Measurements from ENCODE around the gene ASNSD1.
"Not testable (repeated sequence)": the region's sequence is repeated elsewhere in the genome, so short reads cannot be mapped to it uniquely, and the experiment has no call there.

Gene ASNSD1

GRCh38 chr2:189648846-189649509 is 12.3 kb upstream of the ASNSD1 start:
- DNase-seq (ENCODE audit: low read depth), result peak; percentile 57

- no peak for DNase-seq (ENCODE audit: low read depth)
Measured at GRCh38 chr2:189651284-189651683, 10.0 kb upstream of the ASNSD1 start.

- DNase-seq (ENCODE audit: low read depth), result not testable (repeated sequence)
Measured at GRCh38 chr2:189653464-189653863, 7.8 kb upstream of the ASNSD1 start.

- no peak for DNase-seq (ENCODE audit: low read depth)
Measured at GRCh38 chr2:189654641-189655040, 6.6 kb upstream of the ASNSD1 start.

GRCh38 chr2:189657867-189658266 is 3.4 kb upstream of the ASNSD1 start:
- peak; percentile 80 for DNase-seq (ENCODE audit: low read depth)

- no peak for DNase-seq (ENCODE audit: low read depth)
Measured at GRCh38 chr2:189658306-189659212, 2.7 kb upstream of the ASNSD1 start.

- DNase-seq (ENCODE audit: low read depth), result peak; percentile 35
Measured at GRCh38 chr2:189659734-189660133, 1.5 kb upstream of the ASNSD1 start.

- peak; percentile 34 for DNase-seq (ENCODE audit: low read depth)
Measured at GRCh38 chr2:189660803-189661147, 484 bp upstream of the ASNSD1 start.

GRCh38 chr2:189661957-189662321 is 680 bp downstream of the ASNSD1 start:
- DNase-seq (ENCODE audit: low read depth), result no peak

- no peak for DNase-seq (ENCODE audit: low read depth)
Measured at GRCh38 chr2:189662669-189663226, 1.5 kb downstream of the ASNSD1 start.

GRCh38 chr2:189663319-189663718 is 2.1 kb downstream of the ASNSD1 start:
- not testable (repeated sequence) for DNase-seq (ENCODE audit: low read depth)

- DNase-seq (ENCODE audit: low read depth), result no peak
Measured at GRCh38 chr2:189669913-189670312, 8.7 kb downstream of the ASNSD1 start.

GRCh38 chr2:189673661-189674373 is 12.6 kb downstream of the ASNSD1 start:
- no peak for DNase-seq (ENCODE audit: low read depth)

- DNase-seq (ENCODE audit: low read depth), result peak; percentile 37
Measured at GRCh38 chr2:189674374-189675112, 13.3 kb downstream of the ASNSD1 start, which contains the start of gene ANKAR. Gene ANKAR, plus strand, starts transcription at chr2:189674670. Its CDS starts 1,821 bp downstream, at chr2:189676491.

- DNase-seq (ENCODE audit: low read depth), result no peak
Measured at GRCh38 chr2:189676471-189676870, 15.2 kb downstream of the ASNSD1 start.

- no peak for DNase-seq (ENCODE audit: low read depth)
Measured at GRCh38 chr2:189679226-189679625, 18.0 kb downstream of the ASNSD1 start.

- no peak for DNase-seq (ENCODE audit: low read depth)
Measured at GRCh38 chr2:189681203-189681602, 19.9 kb downstream of the ASNSD1 start.

- DNase-seq (ENCODE audit: low read depth), result no peak
Measured at GRCh38 chr2:189681903-189682302, 20.6 kb downstream of the ASNSD1 start.

- no peak for DNase-seq (ENCODE audit: low read depth)
Measured at GRCh38 chr2:189683348-189683747, 22.1 kb downstream of the ASNSD1 start.

- no peak for DNase-seq (ENCODE audit: low read depth)
Measured at GRCh38 chr2:189684811-189685210, 23.6 kb downstream of the ASNSD1 start.

- DNase-seq (ENCODE audit: low read depth), result peak; percentile 28
Measured at GRCh38 chr2:189685540-189686229, 24.4 kb downstream of the ASNSD1 start.

Measured in non-pigmented ciliary epithelial cell (primary cell).